K562 (cell line): ENCODE results near the gene BAIAP2.
"Not testable (repeated sequence)": the region's sequence is repeated elsewhere in the genome, so short reads cannot be mapped to it uniquely, and the experiment has no call there.

ENCODE experiments used
- EP300 ChIP-seq: IDR thresholded peaks from 2 replicates; pipeline ENCODE4 v1.6.1; 2012; ENCODE audit warnings: low read length, improper control_type of control experiment
- RERE ChIP-seq: sonication (generic); formaldehyde crosslinking; IDR thresholded peaks from 2 replicates; pipeline ENCODE4 v1.8.0; 2023; ENCODE audit warnings: missing genetic modification reagents, mild to moderate bottlenecking, borderline replicate concordance
- TF ChIP-seq, protein P1 (sequence below): sonication (generic); formaldehyde crosslinking; IDR thresholded peaks from 2 replicates; pipeline ENCODE4 v1.8.0; 2022; ENCODE audit warnings: mild to moderate bottlenecking, missing genetic modification reagents

- not testable (repeated sequence) for TF ChIP-seq RERE, EP300
- TF ChIP-seq, protein P1, sequence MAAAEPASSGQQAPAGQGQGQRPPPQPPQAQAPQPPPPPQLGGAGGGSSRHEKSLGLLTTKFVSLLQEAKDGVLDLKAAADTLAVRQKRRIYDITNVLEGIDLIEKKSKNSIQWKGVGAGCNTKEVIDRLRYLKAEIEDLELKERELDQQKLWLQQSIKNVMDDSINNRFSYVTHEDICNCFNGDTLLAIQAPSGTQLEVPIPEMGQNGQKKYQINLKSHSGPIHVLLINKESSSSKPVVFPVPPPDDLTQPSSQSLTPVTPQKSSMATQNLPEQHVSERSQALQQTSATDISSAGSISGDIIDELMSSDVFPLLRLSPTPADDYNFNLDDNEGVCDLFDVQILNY (CRISPR knock-in tag), result not testable (repeated sequence)
These were observed 119.1 kb downstream of the BAIAP2 start for GRCh38 chr17:81154016-81154415.
